Measurements from ENCODE around the gene ING3.
"Not testable (repeated sequence)": the region's sequence is repeated elsewhere in the genome, so short reads cannot be mapped to it uniquely, and the experiment has no call there.

ING3 gene

DNA sequence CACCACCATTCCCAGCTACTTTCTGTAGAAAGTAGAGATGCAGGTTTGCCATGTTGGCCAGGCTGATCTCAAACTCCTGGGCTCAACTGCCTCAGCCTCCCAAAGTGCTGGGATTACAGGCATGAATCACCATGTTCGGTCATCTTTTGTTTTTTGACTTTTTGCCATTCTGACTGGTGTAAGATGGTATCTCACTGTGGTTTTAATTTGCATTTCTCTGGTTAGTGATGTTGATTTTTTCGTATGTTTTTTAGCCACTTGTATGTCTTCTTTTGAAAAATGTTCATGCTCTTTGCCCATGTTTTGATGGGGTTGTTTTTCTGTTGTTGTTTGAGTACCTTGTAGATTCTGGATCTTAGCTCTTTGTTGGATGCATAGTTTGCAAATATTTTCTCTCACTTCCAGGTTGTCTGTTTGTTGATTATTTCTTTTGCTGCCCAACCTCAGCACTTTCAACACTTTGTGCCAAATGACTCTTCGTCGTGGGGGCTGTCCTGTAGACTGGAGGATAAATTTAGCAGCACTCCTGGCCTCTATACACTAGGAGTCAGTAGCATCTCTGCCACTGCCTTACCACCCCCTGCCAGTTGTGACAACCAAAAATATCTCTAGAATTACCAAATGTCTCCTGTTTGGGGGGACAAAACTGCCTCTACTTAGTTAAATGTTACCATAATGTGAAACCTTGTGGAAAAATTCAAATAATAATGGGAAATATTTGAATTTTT, 31.5 kb downstream of the ING3 start:
- Histone ChIP-seq H3K36me3 (ENCODE audit: insufficient read depth) (no peaks in the 10 kb centered on the region), H3K79me2 (ENCODE audit: insufficient read depth, low read depth) (no peaks in the 10 kb centered on the region), H2AFZ (ENCODE audit: low read depth) (no peak overlapping the region), H3K27me3 (ENCODE audit: insufficient read depth, low read depth) (no peaks in the 10 kb centered on the region), H3K27ac (no peak overlapping the region), H3K4me1 (ENCODE audit: low read depth, poor library complexity, severe bottlenecking) (peaks cover 17% of the 10 kb centered on the region), H3K4me3 (IDR thresholded peaks at IDR 0.05; ENCODE audit: insufficient read depth, low read depth, low read length) (no peak overlapping the region), H4K20me1 (ENCODE audit: insufficient read depth) (no peaks in the 10 kb centered on the region), H3K4me2 (no peak overlapping the region), H3K9ac (no peak overlapping the region)
- TF ChIP-seq, protein P1, sequence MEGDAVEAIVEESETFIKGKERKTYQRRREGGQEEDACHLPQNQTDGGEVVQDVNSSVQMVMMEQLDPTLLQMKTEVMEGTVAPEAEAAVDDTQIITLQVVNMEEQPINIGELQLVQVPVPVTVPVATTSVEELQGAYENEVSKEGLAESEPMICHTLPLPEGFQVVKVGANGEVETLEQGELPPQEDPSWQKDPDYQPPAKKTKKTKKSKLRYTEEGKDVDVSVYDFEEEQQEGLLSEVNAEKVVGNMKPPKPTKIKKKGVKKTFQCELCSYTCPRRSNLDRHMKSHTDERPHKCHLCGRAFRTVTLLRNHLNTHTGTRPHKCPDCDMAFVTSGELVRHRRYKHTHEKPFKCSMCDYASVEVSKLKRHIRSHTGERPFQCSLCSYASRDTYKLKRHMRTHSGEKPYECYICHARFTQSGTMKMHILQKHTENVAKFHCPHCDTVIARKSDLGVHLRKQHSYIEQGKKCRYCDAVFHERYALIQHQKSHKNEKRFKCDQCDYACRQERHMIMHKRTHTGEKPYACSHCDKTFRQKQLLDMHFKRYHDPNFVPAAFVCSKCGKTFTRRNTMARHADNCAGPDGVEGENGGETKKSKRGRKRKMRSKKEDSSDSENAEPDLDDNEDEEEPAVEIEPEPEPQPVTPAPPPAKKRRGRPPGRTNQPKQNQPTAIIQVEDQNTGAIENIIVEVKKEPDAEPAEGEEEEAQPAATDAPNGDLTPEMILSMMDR (conservative IDR thresholded peaks at IDR 0.05; ENCODE audit: low read depth, low read length) = no peak

DNA sequence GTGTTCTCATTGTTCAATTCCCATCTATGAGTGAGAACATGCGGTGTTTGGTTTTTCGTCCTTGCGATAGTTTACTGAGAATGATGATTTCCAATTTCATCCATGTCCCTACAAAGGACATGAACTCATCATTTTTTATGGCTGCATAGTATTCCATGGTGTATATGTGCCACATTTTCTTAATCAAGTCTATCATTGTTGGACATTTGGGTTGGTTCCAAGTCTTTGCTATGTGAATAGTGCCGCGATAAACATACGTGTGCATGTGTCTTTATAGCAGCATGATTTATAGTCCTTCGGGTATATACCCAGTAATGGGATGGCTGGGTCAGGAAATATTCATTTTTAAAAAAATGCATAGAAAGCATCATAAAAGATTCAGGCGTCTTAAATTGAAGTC, 33.0 kb downstream of the ING3 start:
- H3K4me2 ChIP-seq; H3K27ac ChIP-seq; H3K4me3 ChIP-seq (IDR thresholded peaks at IDR 0.05; ENCODE audit: insufficient read depth, low read depth, low read length); H4K20me1 ChIP-seq (ENCODE audit: insufficient read depth); H3K27me3 ChIP-seq (ENCODE audit: insufficient read depth, low read depth); H3K36me3 ChIP-seq (ENCODE audit: insufficient read depth); H2AFZ ChIP-seq (ENCODE audit: low read depth); H3K79me2 ChIP-seq (ENCODE audit: insufficient read depth, low read depth); H3K9ac ChIP-seq: not testable (repeated sequence)
- peaks cover 22% of the 10 kb centered on the region for H3K4me1 ChIP-seq (ENCODE audit: low read depth, poor library complexity, severe bottlenecking)

DNA sequence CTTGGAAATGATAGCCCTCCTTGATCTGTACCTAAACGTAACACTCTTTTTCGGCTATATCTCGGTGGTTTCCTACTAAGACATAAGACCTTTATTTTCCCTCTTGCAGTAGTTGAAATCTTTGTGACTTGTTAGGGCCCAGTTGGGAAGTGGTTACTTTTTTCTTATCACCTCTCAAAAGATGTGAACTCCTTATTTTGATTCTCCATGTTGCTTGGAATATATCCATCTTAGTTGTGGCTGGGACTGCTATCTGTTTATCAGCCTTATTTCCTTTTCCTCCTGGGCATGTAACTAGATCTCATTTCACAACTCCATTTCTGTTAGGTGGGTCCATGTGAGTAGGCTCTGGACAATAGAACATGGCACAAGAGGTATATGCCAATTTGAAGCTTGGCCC, 33.8 kb downstream of the ING3 start:
- peaks cover 29% of the 10 kb centered on the region for H3K4me1 ChIP-seq (ENCODE audit: low read depth, poor library complexity, severe bottlenecking)
- no peak overlapping the region for H3K4me3 ChIP-seq (IDR thresholded peaks at IDR 0.05; ENCODE audit: insufficient read depth, low read depth, low read length)
- no peaks in the 10 kb centered on the region; the same call in 1 of the 2 replicates for H3K27me3 ChIP-seq (ENCODE audit: insufficient read depth, low read depth)
- no peak overlapping the region for H3K9ac ChIP-seq
- TF ChIP-seq, protein P1 (conservative IDR thresholded peaks at IDR 0.05; ENCODE audit: low read depth, low read length) = no peak
- H3K4me2 ChIP-seq = no peak overlapping the region
- H4K20me1 ChIP-seq (ENCODE audit: insufficient read depth) = no peaks in the 10 kb centered on the region
- H3K79me2 ChIP-seq (ENCODE audit: insufficient read depth, low read depth) = no peaks in the 10 kb centered on the region
- no peak overlapping the region for H2AFZ ChIP-seq (ENCODE audit: low read depth)
- no peak overlapping the region for H3K27ac ChIP-seq
- no peaks in the 10 kb centered on the region for H3K36me3 ChIP-seq (ENCODE audit: insufficient read depth)

DNA sequence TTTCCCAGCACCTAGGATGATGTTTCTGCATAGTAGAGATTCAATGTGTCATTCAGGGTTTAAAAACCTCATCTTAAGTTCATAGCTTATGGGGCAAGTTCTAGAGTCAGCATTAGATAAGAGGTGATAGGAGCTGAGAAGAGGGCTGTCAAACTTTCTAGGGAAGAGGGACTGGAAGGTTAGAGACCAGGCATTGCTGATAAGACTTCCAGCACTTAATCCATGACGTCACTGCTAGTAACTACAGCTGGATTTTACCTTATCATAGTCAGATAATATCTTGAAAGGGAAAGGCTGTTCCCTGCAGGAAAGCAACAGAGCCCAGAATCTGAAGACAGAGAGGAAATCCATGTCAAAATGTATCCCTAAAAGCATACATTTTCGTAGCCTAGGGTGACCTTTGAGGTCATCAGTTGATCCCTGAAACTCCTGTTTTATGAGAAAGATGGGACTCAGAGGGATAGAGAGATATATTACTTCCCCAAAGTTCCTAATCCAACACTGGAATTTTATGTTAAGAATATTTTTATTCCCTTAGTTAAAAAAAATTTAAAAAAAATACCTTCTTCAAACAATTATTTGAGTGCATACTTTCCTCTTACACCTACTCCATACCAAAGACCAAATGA, 34.7 kb downstream of the ING3 start:
- H3K27ac ChIP-seq = no peak overlapping the region
- H4K20me1 ChIP-seq (ENCODE audit: insufficient read depth) = no peaks in the 10 kb centered on the region

More for the DNA sequence above, 34.7 kb downstream of the ING3 start:
- Histone ChIP-seq H3K4me2 (no peak overlapping the region), H3K4me3 (IDR thresholded peaks at IDR 0.05; ENCODE audit: insufficient read depth, low read depth, low read length) (no peak overlapping the region), H3K4me1 (ENCODE audit: low read depth, poor library complexity, severe bottlenecking) (peaks cover 37% of the 10 kb centered on the region), H3K9ac (no peak overlapping the region), H3K27me3 (ENCODE audit: insufficient read depth, low read depth) (no peaks in the 10 kb centered on the region; the same call in 1 of the 2 replicates), H3K79me2 (ENCODE audit: insufficient read depth, low read depth) (no peaks in the 10 kb centered on the region), H2AFZ (ENCODE audit: low read depth) (no peak overlapping the region), H3K36me3 (ENCODE audit: insufficient read depth) (no peaks in the 10 kb centered on the region)
- TF ChIP-seq, protein P1 (conservative IDR thresholded peaks at IDR 0.05; ENCODE audit: low read depth, low read length) = no peak

Measured in KMS-11 (cell line).